ENCODE results near the gene PCCA. TPM values are rescaled to one million over a fixed set of nuclear protein-coding genes. Genes with fewer than 3 reads are reported as not detected.

The PCCA gene
- total RNA-seq, 1 experiment from 2014 or later = 8.9 TPM

GRCh38 chr13:100211016-100211710 lies 122.3 kb downstream of the PCCA start:
- no peak for TF ChIP-seq CTCF (IDR thresholded peaks at IDR 0.05; ENCODE audit: unreplicated experiment)
- DNase-seq = no peak
- Mint-ChIP-seq H3K36me3 (ENCODE audit: insufficient read depth, unreplicated experiment) (no peaks in the 10 kb centered on the region), H3K9me3 (ENCODE audit: low read depth, unreplicated experiment) (no peaks in the 10 kb centered on the region), H3K27ac (ENCODE audit: unreplicated experiment) (no peak overlapping the region), H3K4me3 (ENCODE audit: low read depth, unreplicated experiment) (no peak overlapping the region), H3K27me3 (ENCODE audit: unreplicated experiment) (no peaks in the 10 kb centered on the region), H3K4me1 (ENCODE audit: low read depth, unreplicated experiment) (peaks cover 13% of the 10 kb centered on the region)
- CTCF ChIA-PET = no interaction called here
- no TSS peak for BruUV-seq (replicated peaks)
- intact Hi-C loops (cut with micrococcal nuclease; ENCODE audit: unreplicated experiment) = no loop called here

- no peaks in the 10 kb centered on the region for H3K27me3 Mint-ChIP-seq (ENCODE audit: unreplicated experiment)
- H3K4me1 Mint-ChIP-seq (ENCODE audit: low read depth, unreplicated experiment) = peaks cover 13% of the 10 kb centered on the region
- intact Hi-C loops (cut with micrococcal nuclease; ENCODE audit: unreplicated experiment) = no loop called here
- DNase-seq = no peak
- no peak overlapping the region for H3K27ac Mint-ChIP-seq (ENCODE audit: unreplicated experiment)
- no peaks in the 10 kb centered on the region for H3K9me3 Mint-ChIP-seq (ENCODE audit: low read depth, unreplicated experiment)
- no peaks in the 10 kb centered on the region for H3K36me3 Mint-ChIP-seq (ENCODE audit: insufficient read depth, unreplicated experiment)
- TF ChIP-seq CTCF (IDR thresholded peaks at IDR 0.05; ENCODE audit: unreplicated experiment) = no peak
- H3K4me3 Mint-ChIP-seq (ENCODE audit: low read depth, unreplicated experiment) = no peak overlapping the region
- CTCF ChIA-PET = no interaction called here
- BruUV-seq (replicated peaks) = no TSS peak
Measured at GRCh38 chr13:100212904-100213553, 124.1 kb downstream of the PCCA start.

- CTCF ChIA-PET = no interaction called here
- BruUV-seq (replicated peaks) = no TSS peak
- Mint-ChIP-seq H3K27me3 (ENCODE audit: unreplicated experiment) (no peaks in the 10 kb centered on the region), H3K27ac (ENCODE audit: unreplicated experiment) (no peak overlapping the region), H3K4me3 (ENCODE audit: low read depth, unreplicated experiment) (no peak overlapping the region), H3K9me3 (ENCODE audit: low read depth, unreplicated experiment) (no peaks in the 10 kb centered on the region), H3K36me3 (ENCODE audit: insufficient read depth, unreplicated experiment) (no peaks in the 10 kb centered on the region), H3K4me1 (ENCODE audit: low read depth, unreplicated experiment) (peaks cover 13% of the 10 kb centered on the region)
- TF ChIP-seq CTCF (IDR thresholded peaks at IDR 0.05; ENCODE audit: unreplicated experiment) = no peak
- intact Hi-C loops (cut with micrococcal nuclease; ENCODE audit: unreplicated experiment) = no loop called here
- DNase-seq = no peak
Measured at GRCh38 chr13:100213576-100213975, 124.7 kb downstream of the PCCA start.

- H3K27me3 Mint-ChIP-seq (ENCODE audit: unreplicated experiment) = no peaks in the 10 kb centered on the region
- CTCF ChIA-PET = no interaction called here
- DNase-seq = no peak
- H3K9me3 Mint-ChIP-seq (ENCODE audit: low read depth, unreplicated experiment) = no peaks in the 10 kb centered on the region
- H3K36me3 Mint-ChIP-seq (ENCODE audit: insufficient read depth, unreplicated experiment) = no peaks in the 10 kb centered on the region
- H3K4me1 Mint-ChIP-seq (ENCODE audit: low read depth, unreplicated experiment) = peaks cover 13% of the 10 kb centered on the region
- no peak overlapping the region for H3K4me3 Mint-ChIP-seq (ENCODE audit: low read depth, unreplicated experiment)
- intact Hi-C loops (cut with micrococcal nuclease; ENCODE audit: unreplicated experiment) = no loop called here
- no TSS peak for BruUV-seq (replicated peaks)
- no peak for TF ChIP-seq CTCF (IDR thresholded peaks at IDR 0.05; ENCODE audit: unreplicated experiment)
- H3K27ac Mint-ChIP-seq (ENCODE audit: unreplicated experiment) = no peak overlapping the region
Measured at GRCh38 chr13:100214886-100215285, 126.0 kb downstream of the PCCA start.
